Inflammatory macrophage (primary cell): Measurements from ENCODE around the gene ADARB2.

Source experiments
- DNase-seq, 2 donors: peaks; one replicate each; pipeline ENCODE4 v3.0.0-alpha.2; 2020 to 2022

The ADARB2 gene

DNA sequence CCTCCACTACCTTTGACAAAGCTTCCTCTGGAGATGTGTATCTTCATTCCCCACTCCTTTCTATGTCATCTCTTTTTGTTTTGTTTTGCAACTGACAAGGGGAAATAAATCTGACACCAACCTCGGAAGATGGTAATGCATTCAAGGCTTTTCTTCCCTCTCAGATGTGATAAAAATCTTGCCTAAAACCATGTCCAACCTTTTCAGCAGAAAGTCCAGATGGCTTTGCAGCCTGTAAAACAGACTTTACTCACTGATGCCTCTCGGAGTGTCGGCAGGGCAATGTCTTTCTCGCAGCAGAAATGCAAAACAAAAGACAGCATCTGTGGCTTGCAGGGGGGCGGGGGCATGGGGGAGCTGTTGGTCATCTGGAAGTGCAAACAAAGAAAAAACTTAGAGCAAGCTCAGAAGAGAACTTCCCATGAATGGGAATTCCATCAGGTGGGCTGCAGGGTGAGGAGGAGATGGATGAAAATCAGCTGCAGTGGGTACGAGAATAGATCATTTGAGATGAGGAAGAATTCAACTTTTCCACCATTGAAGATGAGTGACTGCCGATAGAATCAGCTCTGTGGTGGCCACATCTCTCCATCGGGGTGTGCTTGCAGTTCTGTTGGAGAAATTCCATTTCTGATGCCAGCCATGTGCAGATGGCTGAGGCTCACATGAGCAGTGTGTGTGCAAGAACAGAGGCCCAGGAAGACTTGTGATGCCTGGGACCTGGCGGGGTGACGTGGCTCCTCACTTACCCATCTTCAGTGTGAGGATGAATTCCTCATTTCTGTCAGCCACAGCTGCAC is 443.5 kb downstream of the ADARB2 start:
- DNase-seq = no peak

- no peak for DNase-seq
Observed at GRCh38 chr10:1293157-1293556, 444.2 kb downstream of the ADARB2 start.

DNA sequence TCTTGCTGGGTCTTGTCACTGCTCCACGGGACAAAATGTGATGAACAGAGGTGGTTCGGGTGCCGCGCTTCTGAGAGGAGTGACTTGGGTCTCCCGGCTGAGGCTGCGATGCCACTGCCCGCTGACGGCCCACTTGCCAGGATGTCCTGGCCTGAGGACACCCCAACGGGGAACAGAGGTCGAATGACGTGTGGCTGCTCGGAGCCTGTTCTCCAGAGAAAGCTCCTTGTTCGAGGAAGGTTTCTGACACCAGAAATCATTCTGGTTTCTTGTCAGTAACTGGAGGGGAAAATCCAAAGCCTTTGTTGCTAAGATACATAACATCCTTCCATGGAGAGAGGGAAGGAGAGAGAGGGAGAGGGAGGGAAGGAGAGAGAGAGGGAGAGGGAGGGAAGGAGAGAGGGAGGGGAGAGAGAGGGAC is 444.7 kb downstream of the ADARB2 start:
- DNase-seq = no peak

DNA sequence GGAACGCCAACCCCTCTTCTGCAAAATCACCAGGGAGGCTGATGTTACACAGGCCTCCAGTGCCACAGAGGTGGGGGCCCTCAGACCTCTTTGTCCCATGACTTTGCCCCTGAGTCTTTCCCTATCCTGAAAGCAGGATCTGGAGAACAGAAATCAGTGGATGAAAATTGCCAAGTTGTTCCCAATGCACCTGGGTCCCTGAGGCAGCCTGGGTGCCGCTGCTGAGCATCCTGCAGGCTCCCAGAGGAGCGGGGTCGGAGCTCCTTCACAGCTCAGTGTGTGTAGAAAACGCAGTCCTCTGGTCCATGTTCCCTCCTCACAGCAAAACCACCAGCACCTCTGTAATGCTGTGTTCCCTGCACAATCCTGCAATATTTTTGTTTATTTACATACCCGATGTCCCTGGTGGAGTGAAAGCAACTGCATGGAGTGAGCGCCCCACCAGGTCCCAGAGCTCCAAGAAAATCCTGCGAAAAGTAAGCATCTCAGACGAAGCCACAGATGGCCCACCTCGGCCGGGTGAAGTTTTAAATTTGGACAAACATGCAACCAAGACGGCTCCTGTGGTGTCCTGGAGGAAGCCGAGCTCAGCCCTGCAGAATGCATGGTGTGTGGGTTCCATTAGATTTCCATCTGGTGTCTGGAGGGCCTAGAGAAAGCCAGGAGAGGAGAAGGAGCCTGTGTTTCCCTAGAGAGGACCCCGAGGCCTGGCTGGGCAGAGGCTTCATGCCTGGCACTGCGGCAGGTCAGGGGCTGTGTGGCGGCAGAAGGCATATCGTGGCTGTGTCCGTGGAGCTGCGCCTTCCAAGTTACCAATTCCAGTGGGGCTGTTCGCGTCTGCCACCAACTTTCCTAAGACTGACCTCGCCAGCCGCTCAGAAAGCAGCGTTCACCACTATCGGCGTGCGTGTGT is 445.9 kb downstream of the ADARB2 start:
- no peak for DNase-seq

- DNase-seq = no peak
Observed at GRCh38 chr10:1290071-1290471, 447.3 kb downstream of the ADARB2 start.

DNA sequence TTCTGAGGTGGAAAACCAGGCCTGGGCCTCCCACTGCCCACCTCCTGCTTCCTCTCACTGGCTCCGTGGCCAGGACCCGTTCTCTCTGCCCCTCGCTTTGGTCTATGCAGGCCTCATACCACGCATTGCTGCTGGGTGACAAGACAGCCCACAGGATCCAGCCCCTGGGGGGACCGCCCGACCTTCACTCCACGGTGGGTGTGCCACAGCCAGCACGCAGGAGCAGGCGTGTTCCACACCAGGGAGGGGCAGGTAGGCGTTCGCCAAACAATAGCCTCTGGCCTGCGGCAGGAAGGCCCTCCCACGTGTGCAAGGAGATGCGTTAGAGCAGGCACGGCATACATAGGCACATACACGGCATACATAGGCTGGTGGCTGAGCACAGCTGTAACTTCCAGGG is 447.7 kb downstream of the ADARB2 start:
- DNase-seq = no peak

DNA sequence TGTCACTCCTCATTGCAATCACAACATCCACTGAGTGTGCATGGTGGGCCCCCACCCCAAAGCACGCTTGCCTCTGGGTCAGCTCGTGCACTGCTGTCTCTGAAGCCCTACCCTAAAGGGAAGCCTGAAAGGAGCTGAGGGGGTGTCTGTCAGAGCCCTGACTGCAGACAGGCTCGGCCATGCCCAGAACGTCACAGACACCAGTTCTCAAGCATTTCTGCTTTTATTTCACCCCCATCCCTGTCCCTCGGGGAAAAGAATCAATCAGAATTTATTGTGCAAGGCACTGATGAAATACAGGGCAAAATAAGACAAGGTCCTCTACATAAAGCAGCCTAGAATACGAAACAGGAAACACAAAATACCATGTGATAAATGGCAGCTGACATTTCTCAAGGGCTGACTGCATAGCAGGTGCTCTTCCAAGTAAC is 449.3 kb downstream of the ADARB2 start:
- peak; percentile 72 to 74 for DNase-seq

DNA sequence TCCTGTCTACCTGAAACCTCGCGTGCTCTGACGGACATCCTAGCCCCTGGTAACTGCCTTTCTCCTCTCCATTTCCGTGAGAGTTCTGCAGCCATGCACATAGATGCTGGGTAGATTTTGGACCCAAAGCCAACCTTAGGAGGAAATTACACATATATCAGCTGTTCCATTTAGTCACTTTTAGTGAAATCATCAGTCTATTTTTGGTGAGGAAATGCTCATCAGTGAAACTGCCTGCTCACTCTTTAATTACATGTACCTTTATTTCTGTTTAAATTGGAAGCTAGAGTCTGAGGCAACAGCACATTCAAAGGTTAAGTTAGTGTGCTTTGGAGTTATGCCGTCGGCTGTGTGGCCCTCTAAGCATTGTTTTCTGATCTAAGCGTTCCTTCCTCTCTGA is 449.8 kb downstream of the ADARB2 start:
- peak; percentile 20 to 22 for DNase-seq

GRCh38 chr10:1284076-1284475 is 453.2 kb downstream of the ADARB2 start:
- no peak for DNase-seq

GRCh38 chr10:1281405-1281782 is 455.9 kb downstream of the ADARB2 start:
- no peak for DNase-seq

- no peak for DNase-seq
Observed at GRCh38 chr10:1280466-1281404, 456.6 kb downstream of the ADARB2 start.

GRCh38 chr10:1278306-1278705 is 459.0 kb downstream of the ADARB2 start:
- DNase-seq = no peak

GRCh38 chr10:1274701-1275544 is 462.4 kb downstream of the ADARB2 start:
- DNase-seq = no peak

- DNase-seq = no peak
Observed at GRCh38 chr10:1274111-1274661, 463.1 kb downstream of the ADARB2 start.

GRCh38 chr10:1273372-1274105 is 463.8 kb downstream of the ADARB2 start:
- no peak for DNase-seq

DNA sequence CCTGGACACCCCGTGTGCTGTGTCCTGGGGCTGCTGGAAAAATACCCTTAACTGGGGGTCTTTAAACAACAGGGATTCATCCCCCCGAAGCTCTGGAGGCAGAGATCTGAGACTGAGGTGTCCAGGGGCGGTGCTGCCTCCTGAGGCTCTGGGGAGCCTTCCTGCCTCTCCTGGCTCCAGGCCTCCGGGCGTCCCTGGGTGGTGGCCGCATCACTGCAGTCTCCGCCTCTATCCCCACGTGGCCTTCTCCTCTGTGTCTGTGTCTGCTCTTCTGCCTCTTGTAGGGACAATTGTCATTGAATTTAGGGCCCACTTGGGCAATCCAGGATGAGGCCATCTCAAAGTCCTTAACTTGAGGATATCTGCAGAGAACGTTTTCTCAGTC is 464.6 kb downstream of the ADARB2 start:
- no peak for DNase-seq

- DNase-seq = no peak
Observed at GRCh38 chr10:1272079-1272776, 465.1 kb downstream of the ADARB2 start.

DNA sequence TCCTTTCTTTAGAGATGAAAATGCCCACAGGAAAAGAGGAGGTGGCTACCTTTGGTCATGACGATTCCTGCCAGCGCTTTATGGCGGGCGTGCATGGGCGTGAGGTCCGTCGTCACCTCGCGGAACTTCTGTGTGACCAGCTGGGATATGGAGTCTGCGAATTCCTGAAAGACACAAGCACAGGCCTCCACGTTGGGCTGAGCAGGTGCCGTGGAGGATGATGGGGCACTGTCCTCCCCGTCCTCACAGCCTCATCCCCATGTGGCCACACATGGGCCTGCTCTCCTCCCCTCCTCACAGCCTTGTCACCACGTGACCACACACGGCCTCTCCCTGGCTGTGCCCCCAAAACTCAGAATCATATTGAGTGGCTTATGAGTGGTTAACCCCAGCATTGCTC is 466.4 kb downstream of the ADARB2 start:
- no peak for DNase-seq

GRCh38 chr10:1270490-1270889 is 466.8 kb downstream of the ADARB2 start:
- DNase-seq = no peak

DNA sequence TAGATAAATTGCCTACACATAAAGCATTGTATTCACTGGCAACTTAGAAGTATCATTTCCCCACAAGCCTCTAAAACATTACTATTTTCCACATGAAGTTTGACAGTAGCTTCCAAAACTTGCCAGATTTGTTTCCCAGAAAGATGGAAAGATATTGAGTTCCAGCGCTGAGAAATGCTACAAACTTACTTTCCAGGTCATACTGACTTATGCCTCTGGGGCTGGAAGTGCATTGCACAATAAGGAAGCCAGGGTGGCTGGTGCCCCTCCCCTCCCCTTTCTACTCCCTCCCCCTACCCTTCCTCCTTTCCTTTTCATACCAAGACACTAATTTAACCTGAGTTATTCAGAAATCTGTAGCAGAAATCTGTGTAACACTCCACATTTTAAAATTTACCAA is 468.5 kb downstream of the ADARB2 start:
- DNase-seq = no peak
